Measurements from ENCODE around the gene ZDHHC18.

Gene ZDHHC18

DNA sequence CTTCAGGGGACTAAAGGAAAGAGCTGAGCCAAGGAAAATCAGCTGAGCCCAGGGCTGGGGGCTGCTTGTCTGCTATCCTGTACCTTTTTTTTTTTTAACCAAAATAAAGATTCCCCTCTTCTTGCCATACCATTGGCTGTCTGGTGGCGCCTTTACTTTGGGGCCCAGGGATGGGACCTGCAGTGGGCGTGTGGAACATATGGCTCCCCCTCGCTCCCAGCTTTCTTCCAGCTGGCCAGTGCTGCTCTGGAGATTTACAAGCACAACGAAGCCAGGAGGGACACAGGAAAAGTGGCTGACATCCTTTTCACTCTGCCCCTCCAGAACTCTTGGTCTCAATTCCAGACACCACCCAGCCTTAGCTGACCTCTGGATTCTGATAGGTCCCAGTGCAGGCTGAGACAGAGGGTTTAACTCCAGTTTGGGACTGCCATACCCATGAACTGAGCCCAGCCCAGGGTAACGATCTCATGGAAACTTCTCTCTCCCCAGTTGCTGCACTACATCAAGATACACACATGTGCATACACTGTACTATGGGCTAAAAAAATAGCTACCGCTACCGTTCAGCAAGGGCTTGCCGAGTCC, 31.1 kb downstream of the ZDHHC18 start:
- TF ChIP-seq ISL1 (CRISPR knock-in tag; IDR thresholded peaks at IDR 0.05), result no peak
- TF ChIP-seq, protein P1, sequence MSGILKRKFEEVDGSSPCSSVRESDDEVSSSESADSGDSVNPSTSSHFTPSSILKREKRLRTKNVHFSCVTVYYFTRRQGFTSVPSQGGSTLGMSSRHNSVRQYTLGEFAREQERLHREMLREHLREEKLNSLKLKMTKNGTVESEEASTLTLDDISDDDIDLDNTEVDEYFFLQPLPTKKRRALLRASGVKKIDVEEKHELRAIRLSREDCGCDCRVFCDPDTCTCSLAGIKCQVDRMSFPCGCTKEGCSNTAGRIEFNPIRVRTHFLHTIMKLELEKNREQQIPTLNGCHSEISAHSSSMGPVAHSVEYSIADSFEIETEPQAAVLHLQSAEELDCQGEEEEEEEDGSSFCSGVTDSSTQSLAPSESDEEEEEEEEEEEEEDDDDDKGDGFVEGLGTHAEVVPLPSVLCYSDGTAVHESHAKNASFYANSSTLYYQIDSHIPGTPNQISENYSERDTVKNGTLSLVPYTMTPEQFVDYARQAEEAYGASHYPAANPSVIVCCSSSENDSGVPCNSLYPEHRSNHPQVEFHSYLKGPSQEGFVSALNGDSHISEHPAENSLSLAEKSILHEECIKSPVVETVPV (CRISPR knock-in tag; IDR thresholded peaks at IDR 0.05), result no peak
- TF ChIP-seq, protein P2, sequence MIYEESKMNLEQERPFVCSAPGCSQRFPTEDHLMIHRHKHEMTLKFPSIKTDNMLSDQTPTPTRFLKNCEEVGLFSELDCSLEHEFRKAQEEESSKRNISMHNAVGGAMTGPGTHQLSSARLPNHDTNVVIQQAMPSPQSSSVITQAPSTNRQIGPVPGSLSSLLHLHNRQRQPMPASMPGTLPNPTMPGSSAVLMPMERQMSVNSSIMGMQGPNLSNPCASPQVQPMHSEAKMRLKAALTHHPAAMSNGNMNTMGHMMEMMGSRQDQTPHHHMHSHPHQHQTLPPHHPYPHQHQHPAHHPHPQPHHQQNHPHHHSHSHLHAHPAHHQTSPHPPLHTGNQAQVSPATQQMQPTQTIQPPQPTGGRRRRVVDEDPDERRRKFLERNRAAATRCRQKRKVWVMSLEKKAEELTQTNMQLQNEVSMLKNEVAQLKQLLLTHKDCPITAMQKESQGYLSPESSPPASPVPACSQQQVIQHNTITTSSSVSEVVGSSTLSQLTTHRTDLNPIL (CRISPR knock-in tag; IDR thresholded peaks at IDR 0.05; ENCODE audit: low read depth), result no peak
- ATAC-seq, result no peak

DNA sequence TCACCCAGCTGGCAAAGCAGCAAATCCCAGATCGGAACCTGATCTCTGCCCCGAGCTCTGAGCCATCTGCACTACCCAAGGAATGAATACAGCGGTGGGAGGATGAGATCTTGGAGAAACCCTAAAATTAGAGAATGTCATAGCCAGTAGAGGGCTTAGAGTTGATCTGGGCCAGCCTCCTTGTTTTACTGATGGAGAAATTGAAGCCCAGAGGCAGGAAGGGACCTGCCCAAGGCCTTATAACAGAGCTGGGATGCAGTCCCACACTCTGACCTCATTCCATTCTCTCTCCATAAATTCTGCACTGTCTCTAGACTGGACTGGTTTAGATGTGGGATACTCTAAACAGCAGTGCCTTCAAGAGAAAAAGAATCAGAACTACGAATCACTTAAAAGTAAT, 31.7 kb downstream of the ZDHHC18 start:
- no peak for TF ChIP-seq GLIS3 (CRISPR knock-in tag; IDR thresholded peaks at IDR 0.05)
- TF ChIP-seq PPARA (CRISPR knock-in tag; IDR thresholded peaks at IDR 0.05; ENCODE audit: borderline replicate concordance), result no peak
- TF ChIP-seq ZNF70 (CRISPR knock-in tag; IDR thresholded peaks at IDR 0.05), result no peak
- TF ChIP-seq TCF4 (CRISPR knock-in tag; IDR thresholded peaks at IDR 0.05; ENCODE audit: borderline replicate concordance), result no peak
- ATAC-seq, result peak; percentile 24

DNA sequence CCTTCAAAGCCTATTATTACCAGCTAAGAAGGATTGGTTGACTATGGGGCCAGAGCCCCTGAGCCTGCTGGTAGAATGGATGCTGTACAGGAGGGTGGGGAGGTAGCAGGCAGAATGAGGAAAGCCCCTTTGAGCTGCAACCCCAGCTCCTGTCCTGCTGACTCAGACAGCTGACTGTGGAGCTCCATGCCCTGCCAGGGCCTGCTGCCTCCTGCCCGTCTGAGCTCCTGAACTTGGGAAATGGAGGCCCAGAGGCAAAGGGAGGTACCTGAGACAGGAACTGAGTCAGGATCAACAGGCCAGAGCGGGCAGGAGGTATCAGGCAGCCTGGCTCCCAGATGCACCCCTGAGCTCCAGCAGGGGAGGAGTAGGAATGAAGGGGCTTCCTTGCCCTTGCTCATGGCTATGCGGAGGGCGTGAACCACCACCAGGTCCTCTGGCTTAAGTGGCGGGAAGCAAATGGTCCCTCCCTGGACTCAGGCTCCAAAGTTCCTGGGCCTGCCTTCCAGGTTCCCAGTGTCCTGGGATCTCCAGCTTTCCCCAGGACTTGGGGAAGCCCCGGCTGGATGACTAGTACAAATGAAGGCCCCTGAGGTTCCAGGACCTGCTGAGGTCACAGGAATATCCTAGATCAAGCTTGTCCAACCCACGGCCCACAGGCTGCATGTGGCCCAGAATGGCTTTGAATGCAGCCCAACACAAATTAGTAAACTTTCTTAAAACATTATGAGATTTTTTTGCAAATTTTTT, 32.6 kb downstream of the ZDHHC18 start:
- ATAC-seq, result no peak
- TF ChIP-seq, protein P2 (CRISPR knock-in tag; IDR thresholded peaks at IDR 0.05; ENCODE audit: low read depth), result no peak
- no peak for TF ChIP-seq ZNF8 (CRISPR knock-in tag; IDR thresholded peaks at IDR 0.05)
- TF ChIP-seq ZC3H10 (CRISPR knock-in tag; IDR thresholded peaks at IDR 0.05), result no peak
- no peak for TF ChIP-seq SNAI2 (CRISPR knock-in tag; IDR thresholded peaks at IDR 0.05)
- TF ChIP-seq ZNF70 (CRISPR knock-in tag; IDR thresholded peaks at IDR 0.05), result no peak
- TF ChIP-seq RARB (CRISPR knock-in tag; IDR thresholded peaks at IDR 0.05), result no peak
- no peak for TF ChIP-seq ARNTL (CRISPR knock-in tag; IDR thresholded peaks at IDR 0.05; ENCODE audit: borderline replicate concordance, low read depth)
- no peak for TF ChIP-seq GLIS3 (CRISPR knock-in tag; IDR thresholded peaks at IDR 0.05)
- no peak for TF ChIP-seq CSDC2 (CRISPR knock-in tag; IDR thresholded peaks at IDR 0.05)
- TF ChIP-seq BACH2 (CRISPR knock-in tag; IDR thresholded peaks at IDR 0.05; ENCODE audit: borderline replicate concordance), result no peak
- TF ChIP-seq, protein P3, sequence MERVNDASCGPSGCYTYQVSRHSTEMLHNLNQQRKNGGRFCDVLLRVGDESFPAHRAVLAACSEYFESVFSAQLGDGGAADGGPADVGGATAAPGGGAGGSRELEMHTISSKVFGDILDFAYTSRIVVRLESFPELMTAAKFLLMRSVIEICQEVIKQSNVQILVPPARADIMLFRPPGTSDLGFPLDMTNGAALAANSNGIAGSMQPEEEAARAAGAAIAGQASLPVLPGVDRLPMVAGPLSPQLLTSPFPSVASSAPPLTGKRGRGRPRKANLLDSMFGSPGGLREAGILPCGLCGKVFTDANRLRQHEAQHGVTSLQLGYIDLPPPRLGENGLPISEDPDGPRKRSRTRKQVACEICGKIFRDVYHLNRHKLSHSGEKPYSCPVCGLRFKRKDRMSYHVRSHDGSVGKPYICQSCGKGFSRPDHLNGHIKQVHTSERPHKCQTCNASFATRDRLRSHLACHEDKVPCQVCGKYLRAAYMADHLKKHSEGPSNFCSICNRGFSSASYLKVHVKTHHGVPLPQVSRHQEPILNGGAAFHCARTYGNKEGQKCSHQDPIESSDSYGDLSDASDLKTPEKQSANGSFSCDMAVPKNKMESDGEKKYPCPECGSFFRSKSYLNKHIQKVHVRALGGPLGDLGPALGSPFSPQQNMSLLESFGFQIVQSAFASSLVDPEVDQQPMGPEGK (CRISPR knock-in tag; IDR thresholded peaks at IDR 0.05; ENCODE audit: borderline replicate concordance), result no peak
- TF ChIP-seq, protein P1 (CRISPR knock-in tag; IDR thresholded peaks at IDR 0.05), result no peak
- TF ChIP-seq PPARA (CRISPR knock-in tag; IDR thresholded peaks at IDR 0.05; ENCODE audit: borderline replicate concordance), result no peak
- TF ChIP-seq ISL1 (CRISPR knock-in tag; IDR thresholded peaks at IDR 0.05), result no peak
- TF ChIP-seq TOX (CRISPR knock-in tag; IDR thresholded peaks at IDR 0.05; ENCODE audit: borderline replicate concordance), result no peak
- TF ChIP-seq TCF4 (CRISPR knock-in tag; IDR thresholded peaks at IDR 0.05; ENCODE audit: borderline replicate concordance), result no peak
- TF ChIP-seq, protein P4, sequence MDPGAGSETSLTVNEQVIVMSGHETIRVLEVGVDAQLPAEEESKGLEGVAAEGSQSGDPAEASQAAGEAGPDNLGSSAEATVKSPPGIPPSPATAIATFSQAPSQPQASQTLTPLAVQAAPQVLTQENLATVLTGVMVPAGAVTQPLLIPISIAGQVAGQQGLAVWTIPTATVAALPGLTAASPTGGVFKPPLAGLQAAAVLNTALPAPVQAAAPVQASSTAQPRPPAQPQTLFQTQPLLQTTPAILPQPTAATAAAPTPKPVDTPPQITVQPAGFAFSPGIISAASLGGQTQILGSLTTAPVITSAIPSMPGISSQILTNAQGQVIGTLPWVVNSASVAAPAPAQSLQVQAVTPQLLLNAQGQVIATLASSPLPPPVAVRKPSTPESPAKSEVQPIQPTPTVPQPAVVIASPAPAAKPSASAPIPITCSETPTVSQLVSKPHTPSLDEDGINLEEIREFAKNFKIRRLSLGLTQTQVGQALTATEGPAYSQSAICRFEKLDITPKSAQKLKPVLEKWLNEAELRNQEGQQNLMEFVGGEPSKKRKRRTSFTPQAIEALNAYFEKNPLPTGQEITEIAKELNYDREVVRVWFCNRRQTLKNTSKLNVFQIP (CRISPR knock-in tag; IDR thresholded peaks at IDR 0.05; ENCODE audit: borderline replicate concordance, low read depth), result no peak
- TF ChIP-seq, protein P5, sequence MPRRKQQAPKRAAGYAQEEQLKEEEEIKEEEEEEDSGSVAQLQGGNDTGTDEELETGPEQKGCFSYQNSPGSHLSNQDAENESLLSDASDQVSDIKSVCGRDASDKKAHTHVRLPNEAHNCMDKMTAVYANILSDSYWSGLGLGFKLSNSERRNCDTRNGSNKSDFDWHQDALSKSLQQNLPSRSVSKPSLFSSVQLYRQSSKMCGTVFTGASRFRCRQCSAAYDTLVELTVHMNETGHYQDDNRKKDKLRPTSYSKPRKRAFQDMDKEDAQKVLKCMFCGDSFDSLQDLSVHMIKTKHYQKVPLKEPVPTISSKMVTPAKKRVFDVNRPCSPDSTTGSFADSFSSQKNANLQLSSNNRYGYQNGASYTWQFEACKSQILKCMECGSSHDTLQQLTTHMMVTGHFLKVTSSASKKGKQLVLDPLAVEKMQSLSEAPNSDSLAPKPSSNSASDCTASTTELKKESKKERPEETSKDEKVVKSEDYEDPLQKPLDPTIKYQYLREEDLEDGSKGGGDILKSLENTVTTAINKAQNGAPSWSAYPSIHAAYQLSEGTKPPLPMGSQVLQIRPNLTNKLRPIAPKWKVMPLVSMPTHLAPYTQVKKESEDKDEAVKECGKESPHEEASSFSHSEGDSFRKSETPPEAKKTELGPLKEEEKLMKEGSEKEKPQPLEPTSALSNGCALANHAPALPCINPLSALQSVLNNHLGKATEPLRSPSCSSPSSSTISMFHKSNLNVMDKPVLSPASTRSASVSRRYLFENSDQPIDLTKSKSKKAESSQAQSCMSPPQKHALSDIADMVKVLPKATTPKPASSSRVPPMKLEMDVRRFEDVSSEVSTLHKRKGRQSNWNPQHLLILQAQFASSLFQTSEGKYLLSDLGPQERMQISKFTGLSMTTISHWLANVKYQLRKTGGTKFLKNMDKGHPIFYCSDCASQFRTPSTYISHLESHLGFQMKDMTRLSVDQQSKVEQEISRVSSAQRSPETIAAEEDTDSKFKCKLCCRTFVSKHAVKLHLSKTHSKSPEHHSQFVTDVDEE (CRISPR knock-in tag; IDR thresholded peaks at IDR 0.05), result no peak
- no peak for TF ChIP-seq ESRRG (CRISPR knock-in tag; IDR thresholded peaks at IDR 0.05)

Measured in SK-N-SH treated with all-trans-retinoic acid at 6 μM for 48 hours (cell line).